Measurements from ENCODE around the gene OR2T33.
"Not testable (repeated sequence)": the region's sequence is repeated elsewhere in the genome, so short reads cannot be mapped to it uniquely, and the experiment has no call there.

Gene OR2T33

GRCh38 chr1:248277876-248278275, at the start of gene OR2T33:
TSS of gene OR2T33 (minus strand) at chr1:248277976. CDS start at chr1:248273814, 4,162 bp downstream.
- no peak for DNase-seq

- no peak for DNase-seq
These were observed 46.7 kb upstream of the OR2T33 start, which contains the start of gene OR2M7 for GRCh38 chr1:248324468-248324867. TSS of gene OR2M7 (minus strand) at chr1:248324568. CDS start at chr1:248324568, 0 bp downstream.

GRCh38 chr1:248316796-248317195, 39.0 kb upstream of the OR2T33 start:
- DNase-seq: no peak

GRCh38 chr1:248306740-248307139, 29.0 kb upstream of the OR2T33 start:
- DNase-seq: not testable (repeated sequence)

- no peak for DNase-seq
These were observed 28.3 kb upstream of the OR2T33 start for GRCh38 chr1:248306103-248306502.

GRCh38 chr1:248305672-248306071, 27.9 kb upstream of the OR2T33 start:
- DNase-seq: not testable (repeated sequence)

- no peak for DNase-seq
These were observed 25.5 kb upstream of the OR2T33 start, which contains the start of gene OR2T12 for GRCh38 chr1:248303324-248303723. TSS of gene OR2T12 (minus strand) at chr1:248303424. CDS start at chr1:248295578, 7,846 bp downstream.

- no peak for DNase-seq
These were observed 10.6 kb upstream of the OR2T33 start for GRCh38 chr1:248288391-248288790.

GRCh38 chr1:248273225-248273624, 4.6 kb downstream of the OR2T33 start:
- DNase-seq: not testable (repeated sequence)

GRCh38 chr1:248268178-248268577, 9.6 kb downstream of the OR2T33 start:
- no peak for DNase-seq

GRCh38 chr1:248259309-248259708, 18.5 kb downstream of the OR2T33 start:
- DNase-seq: not testable (repeated sequence)

- DNase-seq: no peak
These were observed 34.6 kb downstream of the OR2T33 start for GRCh38 chr1:248243204-248243603.

GRCh38 chr1:248239478-248239877, 38.3 kb downstream of the OR2T33 start:
- DNase-seq: no peak

GRCh38 chr1:248231117-248231516, 46.7 kb downstream of the OR2T33 start, which contains the start of gene OR2M4:
TSS of gene OR2M4 (plus strand) at chr1:248231417. CDS start at chr1:248238929, 7,512 bp downstream.
- no peak for DNase-seq

GRCh38 chr1:248229360-248229908, 48.3 kb downstream of the OR2T33 start:
- no peak for DNase-seq

- DNase-seq: no peak
These were observed 52.2 kb downstream of the OR2T33 start for GRCh38 chr1:248225537-248225936.
